Ramos (cell line): Measurements from ENCODE around the gene TUBA1C.

Experiments
- in situ Hi-C: fragments of 300-500 bp; cut with MboI; formaldehyde crosslinking; loops from one replicate; pipeline ENCODE4 v1.14.3; 2022; ENCODE audit warnings: low sequenced_read_pairs; ENCODE audit not compliant: unreplicated experiment

TUBA1C gene

GRCh38 chr12:49264873-49265792 is at the start of gene TUBA1C:
TUBA1C (plus strand) TSS chr12:49265082; CDS start chr12:49265182, 100 bp downstream.
- in situ Hi-C loops, result no loop called here

GRCh38 chr12:49219417-49220026 is 45.4 kb upstream of the TUBA1C start:
- in situ Hi-C loops, result no loop called here

GRCh38 chr12:49220972-49221371 is 43.9 kb upstream of the TUBA1C start:
- in situ Hi-C loops, result no loop called here

GRCh38 chr12:49223122-49223521 is 41.8 kb upstream of the TUBA1C start:
- in situ Hi-C loops, result no loop called here

- in situ Hi-C loops, result no loop called here
These were observed 41.1 kb upstream of the TUBA1C start for GRCh38 chr12:49223590-49224369.

GRCh38 chr12:49225576-49226166 is 39.2 kb upstream of the TUBA1C start:
- in situ Hi-C loops, result no loop called here

GRCh38 chr12:49227713-49228112 is 37.2 kb upstream of the TUBA1C start:
- in situ Hi-C loops, result no loop called here

- in situ Hi-C loops, result no loop called here
These were observed 36.2 kb upstream of the TUBA1C start for GRCh38 chr12:49228653-49229052.

GRCh38 chr12:49230176-49230804 is 34.6 kb upstream of the TUBA1C start:
- in situ Hi-C loops, result loop anchor here (10.0 kb wide), 2 partner anchors 135 to 165 kb away; partner anchors contain the start of genes DHH, KMT2D and RHEBL1

GRCh38 chr12:49230805-49231194 is 34.1 kb upstream of the TUBA1C start:
- in situ Hi-C loops, result loop anchor here (10.0 kb wide), 2 partner anchors 136 to 166 kb away; partner anchors contain the start of genes DHH, KMT2D and RHEBL1

- in situ Hi-C loops, result loop anchor here (10.0 kb wide), 2 partner anchors 137 to 167 kb away; partner anchors contain the start of genes DHH, KMT2D and RHEBL1
These were observed 32.8 kb upstream of the TUBA1C start for GRCh38 chr12:49231878-49232655.

- in situ Hi-C loops, result loop anchor here (10.0 kb wide), 2 partner anchors 138 to 168 kb away; partner anchors contain the start of genes DHH, KMT2D and RHEBL1
These were observed 31.7 kb upstream of the TUBA1C start for GRCh38 chr12:49232940-49233841.

GRCh38 chr12:49233842-49234526 is 30.9 kb upstream of the TUBA1C start:
- in situ Hi-C loops, result loop anchor here (10.0 kb wide), 2 partner anchors 139 to 169 kb away; partner anchors contain the start of genes DHH, KMT2D and RHEBL1

GRCh38 chr12:49236423-49236822 is 28.5 kb upstream of the TUBA1C start:
- in situ Hi-C loops, result loop anchor here (10.0 kb wide), 2 partner anchors 142 to 172 kb away; partner anchors contain the start of genes DHH, KMT2D and RHEBL1

GRCh38 chr12:49243631-49244030 is 21.3 kb upstream of the TUBA1C start:
- in situ Hi-C loops, result no loop called here

GRCh38 chr12:49244176-49244575 is 20.7 kb upstream of the TUBA1C start:
- in situ Hi-C loops, result no loop called here

GRCh38 chr12:49251357-49251756 is 13.5 kb upstream of the TUBA1C start:
- in situ Hi-C loops, result no loop called here
